ENCODE measurements around the gene AKNA.

AKNA gene

DNA sequence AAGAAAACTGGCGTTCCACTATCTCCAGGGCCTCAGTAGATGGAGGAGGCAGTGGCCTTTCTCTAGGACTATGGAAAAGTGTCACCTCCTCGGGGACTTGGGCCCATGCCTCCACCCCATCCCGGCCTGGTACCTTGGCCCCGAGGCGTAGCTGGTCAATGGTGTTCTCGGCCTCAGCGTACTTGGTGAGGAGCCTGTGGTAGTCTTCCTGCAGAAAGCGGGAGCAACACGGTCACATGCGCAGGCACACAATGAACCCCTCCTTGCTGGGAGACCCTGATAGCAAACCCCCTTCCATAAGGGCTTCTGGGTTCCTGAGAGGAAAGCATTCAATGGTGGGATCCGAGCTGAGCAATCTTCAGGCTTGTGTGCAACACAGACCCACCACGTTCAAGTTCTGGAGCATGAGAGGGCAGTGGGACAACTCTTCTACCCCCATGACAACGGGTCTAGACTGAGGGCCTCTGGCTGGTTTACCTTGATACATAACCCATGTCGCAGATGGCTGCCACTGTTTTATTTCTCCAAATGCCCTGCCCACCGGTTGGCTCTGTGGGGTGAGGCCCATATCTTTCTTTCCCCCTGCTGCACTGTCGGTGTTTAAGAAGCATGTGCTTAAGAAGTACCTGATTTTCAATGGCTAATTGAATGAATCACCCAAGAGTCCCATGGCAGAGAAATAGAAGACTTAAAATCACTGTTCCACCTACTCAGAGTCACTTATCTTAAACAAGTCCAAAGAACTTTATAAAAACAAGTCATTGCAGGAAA lies 13.6 kb downstream of the AKNA start:
- TF ChIP-seq, protein P1, sequence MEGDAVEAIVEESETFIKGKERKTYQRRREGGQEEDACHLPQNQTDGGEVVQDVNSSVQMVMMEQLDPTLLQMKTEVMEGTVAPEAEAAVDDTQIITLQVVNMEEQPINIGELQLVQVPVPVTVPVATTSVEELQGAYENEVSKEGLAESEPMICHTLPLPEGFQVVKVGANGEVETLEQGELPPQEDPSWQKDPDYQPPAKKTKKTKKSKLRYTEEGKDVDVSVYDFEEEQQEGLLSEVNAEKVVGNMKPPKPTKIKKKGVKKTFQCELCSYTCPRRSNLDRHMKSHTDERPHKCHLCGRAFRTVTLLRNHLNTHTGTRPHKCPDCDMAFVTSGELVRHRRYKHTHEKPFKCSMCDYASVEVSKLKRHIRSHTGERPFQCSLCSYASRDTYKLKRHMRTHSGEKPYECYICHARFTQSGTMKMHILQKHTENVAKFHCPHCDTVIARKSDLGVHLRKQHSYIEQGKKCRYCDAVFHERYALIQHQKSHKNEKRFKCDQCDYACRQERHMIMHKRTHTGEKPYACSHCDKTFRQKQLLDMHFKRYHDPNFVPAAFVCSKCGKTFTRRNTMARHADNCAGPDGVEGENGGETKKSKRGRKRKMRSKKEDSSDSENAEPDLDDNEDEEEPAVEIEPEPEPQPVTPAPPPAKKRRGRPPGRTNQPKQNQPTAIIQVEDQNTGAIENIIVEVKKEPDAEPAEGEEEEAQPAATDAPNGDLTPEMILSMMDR (conservative IDR thresholded peaks at IDR 0.05) = no peak
- H3K27ac ChIP-seq = no peak overlapping the region

DNA sequence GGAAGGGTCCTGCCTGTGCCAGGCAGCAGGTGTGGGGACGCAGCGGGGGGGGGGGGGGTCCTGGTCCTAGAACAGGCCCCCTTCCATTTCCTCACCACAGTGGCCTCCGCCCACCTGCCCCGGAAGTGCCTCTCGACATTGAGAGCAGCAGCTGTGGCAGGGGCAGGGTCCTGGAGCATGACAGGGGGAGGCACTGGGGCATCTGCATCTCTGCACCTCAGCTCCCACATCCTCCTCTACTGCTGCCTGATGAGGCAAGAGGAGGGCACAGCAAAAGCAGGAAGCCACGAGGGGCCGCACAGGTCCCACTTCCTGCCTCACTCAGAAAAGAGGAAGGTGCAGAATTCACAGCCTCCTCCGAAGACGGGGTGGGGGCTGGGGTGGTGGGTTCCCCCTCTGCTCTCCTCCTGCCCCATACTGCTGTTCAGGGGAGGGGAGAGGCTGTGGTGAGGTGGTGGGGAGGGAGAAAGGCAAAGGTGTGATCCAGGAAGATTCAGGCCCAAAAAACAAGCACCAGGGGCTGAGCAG lies 14.8 kb downstream of the AKNA start:
- TF ChIP-seq, protein P1 (conservative IDR thresholded peaks at IDR 0.05) = no peak
- no peak overlapping the region for H3K27ac ChIP-seq

DNA sequence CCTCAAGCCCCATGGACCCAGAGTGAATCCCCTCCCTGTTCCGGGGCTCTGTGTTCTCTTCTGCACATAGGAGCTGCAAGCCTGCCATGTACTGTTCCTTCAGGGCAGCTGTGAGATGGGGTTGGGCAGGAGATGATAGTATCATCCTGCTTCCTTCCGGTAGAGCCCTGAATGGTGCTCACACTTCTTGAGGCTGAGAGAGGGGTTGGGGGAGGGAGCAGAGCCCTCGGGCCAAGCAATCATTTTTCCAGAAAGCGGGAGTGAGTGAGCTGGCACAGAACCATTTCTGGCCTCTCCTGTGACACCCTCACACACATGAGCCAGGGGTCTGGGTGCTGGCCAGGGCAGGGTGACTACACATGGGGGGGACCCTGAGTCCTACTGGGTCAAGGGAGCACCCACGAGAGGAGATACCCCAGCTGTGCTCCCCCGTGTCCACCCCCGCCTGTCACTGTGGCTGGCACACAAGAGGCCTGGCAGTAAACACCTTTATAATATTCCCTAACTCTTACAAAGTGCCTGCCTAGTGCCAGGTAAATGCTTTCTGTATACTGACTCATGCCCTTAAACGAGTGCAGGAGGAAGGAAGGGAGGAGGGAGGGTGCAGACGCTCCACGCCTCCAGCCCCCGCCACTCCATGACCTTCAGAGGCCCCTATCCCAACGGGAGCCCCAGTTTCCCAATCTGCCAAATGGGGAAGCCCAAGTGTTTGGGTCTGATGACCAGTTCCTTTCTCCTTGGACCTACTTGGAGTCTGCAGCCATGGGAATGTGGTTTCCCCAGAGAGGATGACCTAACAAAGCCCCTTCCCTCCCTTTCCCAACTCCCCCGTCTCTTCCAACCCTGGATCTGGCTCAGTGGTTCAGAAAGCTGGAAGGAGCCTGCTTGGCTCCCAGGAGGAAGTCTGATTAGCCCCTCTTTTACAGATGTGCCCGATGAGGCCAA lies 15.5 kb downstream of the AKNA start:
- no peak overlapping the region for H3K27ac ChIP-seq

DNA sequence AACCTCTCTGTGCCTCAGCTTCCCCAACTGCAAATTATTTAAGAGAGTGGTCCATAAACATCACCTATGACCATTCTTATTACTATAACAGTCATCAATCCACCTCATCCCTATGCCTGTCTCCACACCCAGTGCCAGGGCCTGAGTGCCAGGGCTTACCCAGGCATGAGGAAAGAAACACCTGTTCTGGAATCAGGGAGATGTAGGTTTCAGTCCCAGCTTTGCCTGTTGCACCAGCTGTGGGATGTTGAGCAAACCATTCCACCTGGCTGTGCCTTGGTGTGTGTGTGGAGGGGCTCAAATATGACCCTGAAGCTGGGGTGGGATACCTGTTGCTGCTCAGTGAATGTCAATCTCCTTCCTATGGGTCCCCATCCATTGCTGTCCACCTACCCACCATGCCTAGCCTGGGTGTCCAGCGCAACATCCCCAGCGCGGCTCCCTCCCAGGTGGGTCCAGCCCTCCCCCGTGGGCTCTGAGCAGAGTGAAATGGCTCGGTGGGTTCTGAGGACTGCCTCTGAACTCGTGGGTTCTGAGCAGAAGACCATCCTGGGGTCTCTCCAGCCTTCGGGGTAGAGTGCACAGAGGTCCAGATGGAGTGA lies 16.3 kb downstream of the AKNA start:
- H3K27ac ChIP-seq = no peak overlapping the region
- TF ChIP-seq, protein P1 (conservative IDR thresholded peaks at IDR 0.05) = no peak

More for the DNA sequence above, 15.5 kb downstream of the AKNA start:
- TF ChIP-seq, protein P1 (conservative IDR thresholded peaks at IDR 0.05) = no peak

DNA sequence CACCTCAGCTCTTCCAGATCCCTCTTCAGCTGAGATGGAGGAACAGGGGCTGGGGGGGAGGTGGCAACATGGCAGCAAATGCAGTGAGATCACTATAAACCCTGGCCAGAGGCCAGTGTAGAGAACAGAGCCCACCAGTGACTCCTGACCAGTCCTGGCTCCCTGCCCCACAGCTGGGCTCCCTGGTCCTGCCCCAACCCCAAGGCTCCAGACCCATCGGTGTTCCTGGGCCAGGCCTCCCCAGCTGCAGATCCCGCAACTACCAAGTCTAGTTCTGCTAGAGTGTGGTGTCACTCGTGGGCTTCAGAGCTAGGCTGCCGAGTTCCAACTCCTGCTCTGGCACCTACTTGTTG lies 16.8 kb downstream of the AKNA start:
- TF ChIP-seq, protein P1 (conservative IDR thresholded peaks at IDR 0.05) = no peak
- H3K27ac ChIP-seq = no peak overlapping the region

DNA sequence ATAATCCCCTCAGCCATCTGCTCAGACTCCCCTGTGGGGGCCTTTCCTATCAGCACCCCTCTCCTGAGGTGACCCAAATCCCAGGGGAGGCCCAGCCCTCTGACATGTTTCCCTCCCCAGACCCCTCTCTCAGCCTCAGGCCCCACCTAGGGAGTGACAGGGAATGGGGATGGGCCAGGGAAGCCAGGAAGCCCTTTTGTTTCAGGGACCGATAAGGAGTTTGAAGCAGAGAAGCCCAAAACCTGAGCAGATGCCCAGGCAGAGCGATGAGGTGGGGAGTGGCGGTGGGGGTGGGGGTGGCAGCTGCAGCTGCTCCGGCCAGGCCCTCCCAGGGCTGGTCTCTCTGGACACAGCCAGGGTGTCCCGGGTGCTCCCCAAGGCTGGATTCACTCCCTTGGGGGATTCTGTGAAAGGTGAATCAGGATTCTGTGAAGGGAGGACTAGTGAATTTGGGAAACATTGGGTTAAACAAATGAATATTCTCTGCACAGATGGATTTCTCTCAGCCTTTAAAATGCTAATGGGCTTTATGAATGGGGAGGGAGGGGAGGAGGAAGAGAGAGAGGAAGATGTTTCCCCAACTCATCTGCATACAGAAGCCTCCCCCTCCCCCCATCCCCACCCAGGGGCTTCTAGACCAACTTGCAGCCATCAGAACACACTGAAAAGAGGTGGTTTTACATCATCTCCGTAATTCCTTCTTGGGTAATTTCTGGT lies 17.4 kb downstream of the AKNA start:
- H3K27ac ChIP-seq = no peak overlapping the region
- TF ChIP-seq, protein P1 (conservative IDR thresholded peaks at IDR 0.05) = no peak
